Measurements from ENCODE around the gene ST6GALNAC2. TPM values are rescaled to one million over a fixed set of nuclear protein-coding genes. Genes with fewer than 3 reads are reported as not detected.

The ST6GALNAC2 gene
- total and polyA plus RNA-seq, 10 of the 15 experiments (the other 5 are each of a cell fraction or from before 2014, with no cell fraction given), result 0.08 to 0.41 (median 0.23) TPM; not detected in 6

DNA sequence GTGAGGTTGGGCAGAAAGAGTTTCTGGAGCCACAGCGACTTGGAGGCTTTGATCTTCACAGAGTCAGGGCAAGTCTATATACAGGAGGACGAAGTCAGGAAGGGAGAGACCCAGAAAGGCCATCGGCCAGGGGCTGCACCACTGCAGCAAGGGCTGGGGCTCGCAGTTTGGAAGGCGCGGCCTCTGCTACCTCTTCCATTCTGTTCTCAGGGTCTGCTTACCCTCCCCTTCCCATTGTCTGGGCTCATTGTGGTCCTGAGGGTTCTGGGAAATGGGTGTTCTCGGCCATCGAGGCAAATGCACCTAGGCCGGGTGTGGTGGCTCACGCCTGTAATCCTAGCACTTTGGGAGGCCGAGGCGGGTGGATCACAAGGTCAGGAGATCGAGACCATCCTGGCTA lies 41.9 kb upstream of the ST6GALNAC2 start (continued):
- TF ChIP-seq, protein P1, sequence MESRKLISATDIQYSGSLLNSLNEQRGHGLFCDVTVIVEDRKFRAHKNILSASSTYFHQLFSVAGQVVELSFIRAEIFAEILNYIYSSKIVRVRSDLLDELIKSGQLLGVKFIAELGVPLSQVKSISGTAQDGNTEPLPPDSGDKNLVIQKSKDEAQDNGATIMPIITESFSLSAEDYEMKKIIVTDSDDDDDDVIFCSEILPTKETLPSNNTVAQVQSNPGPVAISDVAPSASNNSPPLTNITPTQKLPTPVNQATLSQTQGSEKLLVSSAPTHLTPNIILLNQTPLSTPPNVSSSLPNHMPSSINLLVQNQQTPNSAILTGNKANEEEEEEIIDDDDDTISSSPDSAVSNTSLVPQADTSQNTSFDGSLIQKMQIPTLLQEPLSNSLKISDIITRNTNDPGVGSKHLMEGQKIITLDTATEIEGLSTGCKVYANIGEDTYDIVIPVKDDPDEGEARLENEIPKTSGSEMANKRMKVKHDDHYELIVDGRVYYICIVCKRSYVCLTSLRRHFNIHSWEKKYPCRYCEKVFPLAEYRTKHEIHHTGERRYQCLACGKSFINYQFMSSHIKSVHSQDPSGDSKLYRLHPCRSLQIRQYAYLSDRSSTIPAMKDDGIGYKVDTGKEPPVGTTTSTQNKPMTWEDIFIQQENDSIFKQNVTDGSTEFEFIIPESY (IDR thresholded peaks at IDR 0.05), result no peak
- TF ChIP-seq ZNF207 (IDR thresholded peaks at IDR 0.05; ENCODE audit: borderline replicate concordance), result no peak
- no peak for TF ChIP-seq FOXK2 (IDR thresholded peaks at IDR 0.05)
- TF ChIP-seq, protein P2, sequence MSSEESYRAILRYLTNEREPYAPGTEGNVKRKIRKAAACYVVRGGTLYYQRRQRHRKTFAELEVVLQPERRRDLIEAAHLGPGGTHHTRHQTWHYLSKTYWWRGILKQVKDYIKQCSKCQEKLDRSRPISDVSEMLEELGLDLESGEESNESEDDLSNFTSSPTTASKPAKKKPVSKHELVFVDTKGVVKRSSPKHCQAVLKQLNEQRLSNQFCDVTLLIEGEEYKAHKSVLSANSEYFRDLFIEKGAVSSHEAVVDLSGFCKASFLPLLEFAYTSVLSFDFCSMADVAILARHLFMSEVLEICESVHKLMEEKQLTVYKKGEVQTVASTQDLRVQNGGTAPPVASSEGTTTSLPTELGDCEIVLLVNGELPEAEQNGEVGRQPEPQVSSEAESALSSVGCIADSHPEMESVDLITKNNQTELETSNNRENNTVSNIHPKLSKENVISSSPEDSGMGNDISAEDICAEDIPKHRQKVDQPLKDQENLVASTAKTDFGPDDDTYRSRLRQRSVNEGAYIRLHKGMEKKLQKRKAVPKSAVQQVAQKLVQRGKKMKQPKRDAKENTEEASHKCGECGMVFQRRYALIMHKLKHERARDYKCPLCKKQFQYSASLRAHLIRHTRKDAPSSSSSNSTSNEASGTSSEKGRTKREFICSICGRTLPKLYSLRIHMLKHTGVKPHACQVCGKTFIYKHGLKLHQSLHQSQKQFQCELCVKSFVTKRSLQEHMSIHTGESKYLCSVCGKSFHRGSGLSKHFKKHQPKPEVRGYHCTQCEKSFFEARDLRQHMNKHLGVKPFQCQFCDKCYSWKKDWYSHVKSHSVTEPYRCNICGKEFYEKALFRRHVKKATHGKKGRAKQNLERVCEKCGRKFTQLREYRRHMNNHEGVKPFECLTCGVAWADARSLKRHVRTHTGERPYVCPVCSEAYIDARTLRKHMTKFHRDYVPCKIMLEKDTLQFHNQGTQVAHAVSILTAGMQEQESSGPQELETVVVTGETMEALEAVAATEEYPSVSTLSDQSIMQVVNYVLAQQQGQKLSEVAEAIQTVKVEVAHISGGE (CRISPR knock-in tag; IDR thresholded peaks at IDR 0.05), result no peak
- TF ChIP-seq STAT1 (conservative IDR thresholded peaks at IDR 0.05), result no peak
- no peak for TF ChIP-seq SMAD1 (IDR thresholded peaks at IDR 0.05; ENCODE audit: low read depth, partially characterized antibody)
- TF ChIP-seq, protein P3, sequence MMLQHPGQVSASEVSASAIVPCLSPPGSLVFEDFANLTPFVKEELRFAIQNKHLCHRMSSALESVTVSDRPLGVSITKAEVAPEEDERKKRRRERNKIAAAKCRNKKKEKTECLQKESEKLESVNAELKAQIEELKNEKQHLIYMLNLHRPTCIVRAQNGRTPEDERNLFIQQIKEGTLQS (IDR thresholded peaks at IDR 0.05; ENCODE audit: borderline replicate concordance, extremely low read depth, low read depth, low read length), result no peak
- TF ChIP-seq ESRRA (IDR thresholded peaks at IDR 0.05; ENCODE audit: low read length), result no peak
- TF ChIP-seq NFXL1 (IDR thresholded peaks at IDR 0.05; ENCODE audit: borderline replicate concordance), result no peak
- no peak for TF ChIP-seq SIX5 (IDR thresholded peaks at IDR 0.05; ENCODE audit: low read depth, low read length, severe bottlenecking)
- no peak for TF ChIP-seq SMC3 (IDR thresholded peaks at IDR 0.05; ENCODE audit: borderline replicate concordance, low read length)
- no peak for TF ChIP-seq RFX5 (IDR thresholded peaks at IDR 0.05; ENCODE audit: low read depth, low read length)
- TF ChIP-seq, protein P4, sequence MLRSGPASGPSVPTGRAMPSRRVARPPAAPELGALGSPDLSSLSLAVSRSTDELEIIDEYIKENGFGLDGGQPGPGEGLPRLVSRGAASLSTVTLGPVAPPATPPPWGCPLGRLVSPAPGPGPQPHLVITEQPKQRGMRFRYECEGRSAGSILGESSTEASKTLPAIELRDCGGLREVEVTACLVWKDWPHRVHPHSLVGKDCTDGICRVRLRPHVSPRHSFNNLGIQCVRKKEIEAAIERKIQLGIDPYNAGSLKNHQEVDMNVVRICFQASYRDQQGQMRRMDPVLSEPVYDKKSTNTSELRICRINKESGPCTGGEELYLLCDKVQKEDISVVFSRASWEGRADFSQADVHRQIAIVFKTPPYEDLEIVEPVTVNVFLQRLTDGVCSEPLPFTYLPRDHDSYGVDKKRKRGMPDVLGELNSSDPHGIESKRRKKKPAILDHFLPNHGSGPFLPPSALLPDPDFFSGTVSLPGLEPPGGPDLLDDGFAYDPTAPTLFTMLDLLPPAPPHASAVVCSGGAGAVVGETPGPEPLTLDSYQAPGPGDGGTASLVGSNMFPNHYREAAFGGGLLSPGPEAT (IDR thresholded peaks at IDR 0.05; ENCODE audit: low read depth), result no peak

Data from GM12878 (cell line).